Activated CD8-positive, alpha-beta memory T cell treated with anti-CD3 and anti-CD28 coated beads, Interleukin-2, amount 50 U/mL, for 4 hours (primary cell): ENCODE data around the gene PSTPIP1.

Experiments
- DNase-seq: peaks from one replicate; pipeline ENCODE4 v3.0.0-alpha.2; 2020

The PSTPIP1 gene

GRCh38 chr15:77020348-77021087, 25.6 kb downstream of the PSTPIP1 start:
- DNase-seq, result no peak

DNA sequence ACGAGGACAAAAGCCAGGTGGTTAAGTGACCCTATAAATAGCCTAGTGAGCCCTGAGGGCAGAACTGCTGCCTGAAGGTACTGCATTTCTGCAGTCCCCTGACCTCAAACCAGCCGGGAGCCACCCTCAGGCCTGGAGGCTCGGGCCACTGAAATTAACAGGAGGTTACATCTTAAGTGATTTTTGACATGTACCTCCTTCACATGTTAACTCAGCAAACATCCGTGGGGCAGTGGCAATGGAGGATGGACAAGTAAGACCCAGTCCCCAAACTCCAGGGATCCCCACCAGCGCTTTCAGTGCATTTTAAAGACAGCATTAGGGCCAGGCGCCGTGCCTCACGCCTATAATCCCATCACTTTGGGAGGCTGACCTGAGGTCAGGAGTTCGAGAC, 26.2 kb downstream of the PSTPIP1 start:
- DNase-seq, result no peak

GRCh38 chr15:77021803-77022381, 27.0 kb downstream of the PSTPIP1 start:
- peak; percentile 40 for DNase-seq

- no peak for DNase-seq
Observed at GRCh38 chr15:77022646-77023575, 28.0 kb downstream of the PSTPIP1 start.

DNA sequence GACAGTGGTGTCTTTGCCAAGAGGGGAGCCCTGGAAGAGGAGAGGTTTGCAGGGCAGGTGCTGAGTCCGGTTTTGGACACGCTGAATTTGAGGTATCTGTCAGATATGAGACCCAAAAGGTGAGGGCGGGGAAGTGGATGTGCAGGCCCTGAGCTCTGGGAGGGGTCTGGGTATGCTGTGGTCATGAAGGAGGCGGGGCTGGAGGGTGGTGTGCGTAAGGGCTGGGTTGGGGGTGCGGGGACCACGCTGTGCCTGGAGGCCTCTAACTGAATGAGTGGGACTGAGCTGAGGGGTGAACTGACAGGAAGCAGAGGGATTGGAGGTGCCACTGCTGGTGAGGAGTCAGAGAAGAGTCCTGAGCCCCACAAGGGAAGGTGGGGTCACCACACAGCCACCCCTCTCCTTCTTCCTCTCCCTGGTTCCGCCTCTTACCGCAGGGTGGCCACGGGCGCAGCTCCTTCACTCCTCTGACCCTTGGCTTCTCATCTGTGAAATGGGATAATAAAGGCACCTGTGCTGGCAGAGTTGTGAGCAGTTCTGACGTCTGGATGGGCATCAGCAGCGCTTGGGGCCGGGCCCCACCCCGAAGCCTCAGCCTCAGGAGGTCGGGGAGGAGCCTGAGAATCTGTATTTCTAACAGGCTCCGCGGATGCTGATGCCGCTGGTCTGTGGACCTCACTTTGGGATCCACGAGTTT, 28.8 kb downstream of the PSTPIP1 start:
- DNase-seq, result no peak

GRCh38 chr15:77024273-77025082, 29.6 kb downstream of the PSTPIP1 start:
- DNase-seq, result peak; percentile 76

DNA sequence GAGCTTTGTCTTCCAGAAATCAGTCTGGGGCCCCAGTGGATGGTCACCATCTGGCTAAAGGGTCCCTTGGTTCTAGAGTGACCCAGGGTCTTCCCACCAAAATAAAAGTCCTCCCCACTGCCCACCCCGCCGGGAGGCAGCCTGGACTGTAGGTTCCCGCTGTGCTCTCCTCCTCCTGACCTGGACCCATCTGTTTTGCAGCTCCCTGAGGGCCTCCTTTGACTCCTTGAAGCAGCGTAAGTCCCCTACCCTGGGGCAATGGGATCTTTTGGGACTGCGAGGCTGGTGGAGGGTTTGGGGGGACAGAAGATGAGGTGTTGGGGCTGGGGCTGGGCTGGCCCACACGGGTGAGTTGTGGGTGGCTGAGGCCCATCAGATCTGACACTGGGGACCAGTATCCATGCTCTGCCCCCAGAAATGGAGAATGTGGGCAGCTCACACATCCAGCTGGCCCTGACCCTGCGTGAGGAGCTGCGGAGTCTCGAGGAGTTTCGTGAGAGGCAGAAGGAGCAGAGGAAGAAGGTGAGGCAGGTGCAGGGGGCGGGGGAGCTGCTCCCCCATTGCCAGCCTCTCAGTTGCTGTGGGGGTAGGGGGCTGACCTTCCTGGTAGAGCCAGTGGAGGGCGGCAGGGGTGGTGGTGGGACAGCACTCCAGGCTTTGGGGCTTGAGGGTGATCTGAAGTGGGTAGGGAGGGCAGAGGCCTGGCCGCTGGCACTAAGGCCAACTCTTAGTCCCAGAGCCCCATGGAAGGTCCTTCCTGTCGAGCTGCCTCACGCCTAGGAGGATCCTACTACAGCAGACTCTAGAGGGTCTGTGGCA, 30.4 kb downstream of the PSTPIP1 start:
- DNase-seq, result peak; percentile 13

DNA sequence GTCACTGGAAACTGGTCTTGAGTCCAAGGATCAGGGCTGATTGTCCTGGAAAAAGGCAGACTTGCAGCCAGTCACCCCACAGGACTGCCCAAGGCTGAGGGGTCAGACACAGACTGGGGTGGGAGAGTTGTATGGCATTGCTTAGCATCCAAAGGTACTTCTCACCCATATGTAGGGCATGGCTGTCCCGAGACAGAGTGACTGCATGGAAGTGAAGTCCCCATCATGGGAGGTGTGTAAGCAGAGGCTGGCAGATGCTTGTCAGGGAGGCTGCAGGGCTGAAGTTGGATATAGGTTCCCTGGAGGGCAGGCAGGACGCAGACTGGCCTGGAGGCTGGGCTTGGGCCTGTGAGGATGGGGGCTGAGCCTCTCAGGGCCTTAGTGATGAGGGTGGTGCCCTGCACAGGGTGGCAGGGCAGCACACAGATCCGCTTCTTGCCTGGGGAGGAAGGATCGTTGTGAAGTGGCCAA, 31.1 kb downstream of the PSTPIP1 start:
- no peak for DNase-seq

DNA sequence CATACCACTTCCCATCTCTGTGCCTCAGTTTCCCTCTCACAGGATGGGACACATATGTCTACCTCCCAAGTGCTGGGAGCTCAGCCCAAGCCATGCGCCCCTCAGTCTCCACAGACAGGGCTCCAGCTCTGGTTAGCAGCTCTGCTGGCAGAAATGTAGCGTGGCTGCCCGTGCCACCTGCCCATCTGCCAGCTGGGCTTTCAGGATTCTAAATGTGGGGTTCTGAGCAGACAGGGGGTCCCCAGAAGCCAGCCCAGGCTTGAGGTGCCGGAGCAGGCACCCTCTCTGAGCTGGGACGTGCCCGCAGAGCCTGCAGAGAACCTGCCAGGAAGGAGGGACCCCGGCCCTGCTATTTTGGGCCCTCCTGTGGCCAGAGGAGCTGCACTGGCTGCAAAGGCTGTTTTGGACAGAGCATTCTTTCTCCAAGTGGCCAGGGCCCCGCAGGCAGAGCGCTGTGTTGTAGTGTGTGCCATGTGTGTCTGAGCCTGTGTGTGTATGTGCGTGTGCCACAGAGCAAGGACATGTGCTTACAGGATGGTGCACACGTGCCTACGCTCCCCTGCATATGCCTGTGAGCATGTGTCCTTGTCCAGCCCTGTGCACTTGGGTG, 31.7 kb downstream of the PSTPIP1 start:
- peak; percentile 9 for DNase-seq

DNA sequence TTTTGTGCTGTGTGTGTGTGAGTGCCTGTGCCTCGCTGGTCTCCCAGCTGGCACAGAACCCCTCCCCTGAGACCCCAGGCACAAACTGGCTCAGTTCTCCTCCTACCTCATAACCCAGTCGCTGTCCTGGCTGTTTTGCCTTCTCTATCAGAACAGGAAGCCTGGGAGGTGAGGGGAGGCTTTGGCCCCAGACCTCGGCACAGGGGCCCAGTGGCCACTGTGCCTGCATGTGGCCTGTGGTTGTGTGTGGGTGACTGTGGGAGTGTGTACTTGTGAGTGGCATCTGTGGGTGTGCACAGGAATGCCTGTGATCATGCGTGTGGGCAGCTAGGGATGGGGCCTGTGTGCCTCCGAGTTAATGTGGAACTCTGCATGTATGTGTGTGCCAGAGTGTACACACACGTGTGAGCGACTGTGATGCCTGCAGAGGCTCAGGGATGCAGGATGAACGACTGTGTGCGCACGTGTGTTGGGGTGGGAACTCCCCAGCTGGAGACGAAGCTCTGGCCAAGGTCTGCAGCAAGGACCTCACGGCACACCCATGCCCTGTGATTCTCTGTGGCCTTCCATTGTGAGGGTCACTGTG, 32.3 kb downstream of the PSTPIP1 start:
- DNase-seq, result no peak

DNA sequence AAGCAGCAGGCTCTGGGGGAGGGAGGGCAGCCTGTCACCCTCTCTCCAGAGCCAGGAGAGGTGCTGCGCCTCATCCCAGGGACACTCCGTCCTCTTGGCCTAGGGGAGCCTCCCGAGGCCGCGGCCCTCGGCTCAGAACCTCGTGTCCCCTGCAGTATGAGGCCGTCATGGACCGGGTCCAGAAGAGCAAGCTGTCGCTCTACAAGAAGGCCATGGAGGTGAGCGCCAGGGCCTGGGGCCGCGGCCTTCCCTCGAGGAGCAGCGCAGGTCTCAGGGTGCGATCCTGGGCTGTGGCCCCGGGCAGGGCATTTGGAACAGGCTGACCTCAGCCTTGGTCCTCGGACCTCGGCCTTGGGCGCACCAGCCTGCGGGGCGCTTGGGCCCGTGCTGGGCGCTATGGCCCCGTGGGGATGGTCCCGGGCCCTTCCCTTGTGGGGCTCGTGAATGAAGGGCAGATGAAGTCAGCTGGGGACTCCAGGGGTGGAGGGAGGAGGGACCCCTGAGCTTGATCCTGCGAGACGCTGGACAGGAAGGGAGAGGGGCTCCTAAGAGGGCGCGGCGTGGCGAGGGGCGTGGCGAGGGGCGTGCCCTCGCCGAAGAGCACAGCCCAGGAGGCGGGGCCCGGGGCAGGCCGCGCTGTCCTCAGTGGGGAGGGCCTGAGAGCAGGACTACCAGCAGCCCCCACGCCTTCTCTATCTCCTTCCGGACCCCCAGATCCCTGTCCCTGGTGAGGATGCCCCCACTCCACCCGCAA, 32.9 kb downstream of the PSTPIP1 start:
- DNase-seq, result peak; percentile 11

GRCh38 chr15:77028451-77029165, 33.7 kb downstream of the PSTPIP1 start:
- DNase-seq, result peak; percentile 11

DNA sequence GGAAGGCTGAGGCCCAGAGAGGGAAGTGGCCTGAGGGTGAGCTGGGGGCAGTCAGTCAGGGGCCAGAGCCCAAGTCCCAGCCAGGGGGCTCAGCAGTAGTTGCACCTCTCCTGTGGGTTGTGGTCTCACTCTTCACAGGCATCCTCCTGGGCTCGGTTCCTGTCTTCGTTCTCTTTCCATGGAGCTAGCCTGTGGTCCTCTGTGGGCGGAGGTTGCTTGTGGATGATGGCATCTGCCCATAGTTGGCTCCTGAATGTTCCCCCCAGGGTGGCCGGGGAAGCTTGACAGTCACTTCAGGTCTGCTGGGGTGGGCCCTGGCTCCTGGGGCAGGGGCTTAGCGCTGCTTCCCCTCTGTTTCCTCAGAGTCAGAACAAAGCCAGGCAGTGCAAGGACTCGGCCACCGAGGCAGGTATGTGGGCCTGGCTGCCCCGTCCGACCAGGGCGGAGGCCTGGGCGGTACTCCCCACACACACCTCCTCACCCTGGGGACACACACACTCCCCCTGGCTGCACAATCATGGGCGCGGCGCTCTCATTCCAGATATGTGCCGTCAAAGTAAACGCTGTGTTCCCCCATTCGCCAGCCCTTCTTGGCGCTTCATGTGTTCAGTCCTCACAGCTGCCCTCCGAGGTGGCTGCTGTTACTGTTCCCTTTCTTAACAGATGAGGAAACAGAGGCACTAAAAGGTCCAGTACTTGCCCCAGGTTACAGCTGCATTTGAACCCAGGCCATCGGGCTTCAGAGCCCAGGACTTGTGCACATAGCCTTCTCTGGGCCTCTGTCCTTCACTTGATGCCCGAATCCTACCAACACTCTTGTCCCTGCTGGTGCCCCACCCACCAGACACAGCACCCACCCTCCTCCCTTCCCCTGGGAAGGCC, 34.5 kb downstream of the PSTPIP1 start:
- peak; percentile 12 for DNase-seq

DNA sequence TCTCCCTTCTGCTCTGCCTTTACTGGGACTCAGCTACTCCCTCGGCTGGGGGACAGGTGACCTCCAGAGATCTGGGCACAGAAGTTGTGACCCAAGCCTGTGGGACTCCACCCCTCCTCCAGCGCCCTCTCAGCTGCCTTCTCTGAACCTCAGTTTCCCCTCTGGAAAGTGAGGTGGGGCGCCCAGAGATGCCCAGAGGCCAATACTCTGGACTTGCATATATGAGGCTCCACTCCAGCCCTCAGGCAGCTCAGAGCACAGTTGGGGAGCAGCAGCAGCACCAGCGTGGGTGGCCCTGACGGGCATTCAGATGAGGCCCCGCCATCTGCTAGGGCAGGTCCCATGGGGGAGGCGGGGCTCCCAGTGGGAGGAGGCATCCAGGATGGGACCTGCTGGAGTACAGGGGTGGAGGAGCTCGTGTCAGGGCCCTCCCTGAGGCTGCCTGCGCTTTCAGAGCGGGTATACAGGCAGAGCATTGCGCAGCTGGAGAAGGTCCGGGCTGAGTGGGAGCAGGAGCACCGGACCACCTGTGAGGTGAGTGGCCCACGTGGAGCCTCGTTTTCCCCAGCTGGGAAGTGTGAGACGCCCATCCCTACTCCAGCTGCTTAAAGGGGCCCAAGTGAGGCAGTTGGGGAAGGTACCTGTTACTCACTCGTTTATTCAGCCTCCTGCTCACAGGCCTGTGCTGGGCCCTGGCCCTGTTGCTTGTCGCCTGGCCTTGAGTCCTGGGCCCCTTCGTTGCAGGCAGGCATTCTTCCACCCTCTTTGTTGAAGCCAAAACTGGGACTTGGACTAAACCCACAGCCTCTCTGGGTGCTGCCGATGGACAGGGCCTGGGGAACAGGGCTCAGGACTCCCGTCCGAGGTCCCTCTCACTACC, 35.4 kb downstream of the PSTPIP1 start:
- peak; percentile 14 for DNase-seq

DNA sequence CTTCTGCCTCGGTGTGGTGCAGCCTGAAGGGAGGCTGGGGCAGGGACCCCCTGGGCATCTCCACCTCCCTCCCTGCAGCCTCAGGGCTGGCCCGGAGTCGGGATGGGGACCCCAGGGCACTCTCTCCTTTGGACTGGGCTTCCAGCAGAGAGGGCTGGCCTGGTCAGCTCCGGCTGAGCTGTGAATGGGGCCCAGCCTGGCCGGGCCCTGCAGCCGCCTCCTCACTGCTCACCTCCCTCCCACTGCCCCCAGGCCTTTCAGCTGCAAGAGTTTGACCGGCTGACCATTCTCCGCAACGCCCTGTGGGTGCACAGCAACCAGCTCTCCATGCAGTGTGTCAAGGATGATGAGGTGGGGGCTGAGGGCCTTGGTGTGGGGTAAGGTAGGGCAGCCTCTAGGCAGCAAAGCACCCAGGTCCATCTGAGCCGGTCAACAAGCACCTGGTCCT, 36.0 kb downstream of the PSTPIP1 start:
- no peak for DNase-seq

DNA sequence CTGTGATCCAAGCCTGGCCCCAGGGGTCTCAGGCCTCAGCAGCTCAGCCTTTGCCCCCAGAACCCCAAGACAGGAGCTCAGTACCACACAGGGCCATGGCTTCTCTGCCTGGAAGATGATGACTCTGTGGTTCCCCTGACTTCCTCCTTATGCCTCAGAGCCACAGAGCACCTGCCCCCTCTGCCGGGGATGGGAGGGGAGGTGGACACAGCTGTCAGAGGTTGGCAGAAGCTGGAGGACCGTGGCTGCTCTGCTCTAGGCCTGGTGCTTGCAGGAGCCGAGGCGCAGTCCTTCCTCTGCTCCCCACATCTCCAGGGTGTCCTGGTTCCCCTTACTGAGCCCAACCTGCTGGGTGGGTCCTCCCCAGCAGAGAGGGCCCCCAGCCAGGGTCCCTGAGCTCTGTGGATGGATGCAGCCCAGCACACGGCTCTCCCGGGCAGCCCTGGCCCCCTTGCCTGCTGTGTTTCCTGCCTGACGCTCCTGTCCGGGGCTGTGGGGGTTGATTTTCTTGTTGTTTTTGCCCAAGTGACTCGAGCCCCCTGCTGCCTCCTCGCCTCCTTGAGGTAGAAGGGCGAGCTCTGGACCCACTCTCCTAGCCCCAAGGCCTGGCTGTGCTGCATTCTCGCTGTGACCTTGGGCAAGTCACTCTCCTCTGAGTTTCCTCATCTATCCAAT, 36.6 kb downstream of the PSTPIP1 start:
- peak; percentile 40 for DNase-seq
